ENCODE measurements around the gene TSC22D3.

GRCh38 chrX:107687445-107687844 lies 88.1 kb downstream of the TSC22D3 start:
- TF ChIP-seq CTCF (conservative IDR thresholded peaks at IDR 0.05 in 1 of 2, IDR thresholded peaks at IDR 0.05 in 1 of 2; ENCODE audit: extremely low read depth in 1 of 2, insufficient read depth in 1 of 2, low read depth in 1 of 2, low read length in 2 of 2) = no peak
- no peak for TF ChIP-seq EZH2 (IDR thresholded peaks at IDR 0.05; ENCODE audit: borderline replicate concordance, low read length)
